Type B pancreatic cell (in vitro differentiated cells): Measurements from ENCODE around the gene TBX21. TPM values are rescaled to one million over a fixed set of nuclear protein-coding genes. Genes with fewer than 3 reads are reported as not detected.

ENCODE experiments used
- DNase-seq: peaks from one replicate; pipeline ENCODE4 v3.0.0; 2021; ENCODE audit warnings: mixed read lengths; ENCODE audit not compliant: unreplicated experiment; ENCODE audit errors: extremely low spot score
- H3K27ac Mint-ChIP-seq: 2 replicates; pipeline ENCODE4 v1.8.0; 2021; ENCODE audit warnings: mild to moderate bottlenecking, mixed read lengths
- H3K27me3 Mint-ChIP-seq: 2 replicates; pipeline ENCODE4 v1.8.0; 2021; ENCODE audit warnings: mixed read lengths
- H3K36me3 Mint-ChIP-seq: 2 replicates; pipeline ENCODE4 v1.8.0; 2021; ENCODE audit warnings: mixed read lengths
- H3K4me1 Mint-ChIP-seq: one replicate; pipeline ENCODE4 v1.8.0; 2021; ENCODE audit warnings: mixed read lengths; ENCODE audit not compliant: unreplicated experiment
- H3K4me3 Mint-ChIP-seq: 2 replicates; pipeline ENCODE4 v1.8.0; 2021; ENCODE audit warnings: mild to moderate bottlenecking, mixed read lengths
- H3K9me3 Mint-ChIP-seq: 2 replicates; pipeline ENCODE4 v1.8.0; 2021; ENCODE audit warnings: mixed read lengths
- total RNA-seq: library from RNA; stranded (reverse); gene quantifications from 2 replicates; pipeline ENCODE4 v1.2.1, GENCODE V29; 2021; ENCODE audit warnings: low replicate concordance
- TF ChIP-seq, protein P1 (sequence below): fragments of 200-600 bp; sonication (generic); conservative IDR thresholded peaks from 2 replicates; pipeline ENCODE4 v1.5.0; 2021; ENCODE audit warnings: antibody characterized with exemption, mild to moderate bottlenecking

The TBX21 gene
- total RNA-seq, 1 donor from 2014 or later: not detected

DNA sequence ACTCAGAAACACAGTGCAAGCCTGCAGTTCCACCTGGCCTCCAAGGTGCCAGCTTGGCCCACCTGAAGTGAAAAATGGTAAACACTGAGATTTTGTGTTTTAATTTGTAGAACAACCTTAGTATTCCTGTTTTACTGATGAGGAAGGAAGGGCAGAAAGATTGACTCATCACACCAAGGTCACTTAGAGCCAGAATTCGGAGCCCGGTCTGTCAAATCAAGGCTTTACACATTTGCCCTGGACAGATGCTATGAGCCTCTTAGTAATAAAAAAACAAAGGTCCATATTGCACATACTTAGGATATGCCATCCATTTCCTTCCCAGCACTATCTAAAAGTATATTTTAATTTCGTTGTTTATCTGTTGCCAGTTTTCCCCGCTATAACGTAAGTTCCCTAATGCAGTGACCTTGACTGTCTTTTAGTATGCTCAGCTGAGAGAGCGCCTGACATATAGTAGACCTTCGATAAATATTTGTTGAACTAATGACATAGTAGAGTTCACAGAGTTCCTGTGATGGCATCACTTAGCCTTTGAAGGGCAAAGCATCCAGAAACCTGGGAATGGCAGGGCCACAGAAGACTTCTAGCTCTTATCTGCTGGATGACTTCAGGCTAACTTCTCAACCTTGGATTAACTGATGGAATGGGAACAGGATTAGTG, 46.2 kb upstream of the TBX21 start:
- TF ChIP-seq, protein P1, sequence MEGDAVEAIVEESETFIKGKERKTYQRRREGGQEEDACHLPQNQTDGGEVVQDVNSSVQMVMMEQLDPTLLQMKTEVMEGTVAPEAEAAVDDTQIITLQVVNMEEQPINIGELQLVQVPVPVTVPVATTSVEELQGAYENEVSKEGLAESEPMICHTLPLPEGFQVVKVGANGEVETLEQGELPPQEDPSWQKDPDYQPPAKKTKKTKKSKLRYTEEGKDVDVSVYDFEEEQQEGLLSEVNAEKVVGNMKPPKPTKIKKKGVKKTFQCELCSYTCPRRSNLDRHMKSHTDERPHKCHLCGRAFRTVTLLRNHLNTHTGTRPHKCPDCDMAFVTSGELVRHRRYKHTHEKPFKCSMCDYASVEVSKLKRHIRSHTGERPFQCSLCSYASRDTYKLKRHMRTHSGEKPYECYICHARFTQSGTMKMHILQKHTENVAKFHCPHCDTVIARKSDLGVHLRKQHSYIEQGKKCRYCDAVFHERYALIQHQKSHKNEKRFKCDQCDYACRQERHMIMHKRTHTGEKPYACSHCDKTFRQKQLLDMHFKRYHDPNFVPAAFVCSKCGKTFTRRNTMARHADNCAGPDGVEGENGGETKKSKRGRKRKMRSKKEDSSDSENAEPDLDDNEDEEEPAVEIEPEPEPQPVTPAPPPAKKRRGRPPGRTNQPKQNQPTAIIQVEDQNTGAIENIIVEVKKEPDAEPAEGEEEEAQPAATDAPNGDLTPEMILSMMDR: no peak
- Mint-ChIP-seq H3K27ac (peak overlapping the region; percentile 9), H3K4me3 (no peak overlapping the region), H3K4me1 (peaks cover 12% of the 10 kb centered on the region), H3K36me3 (peaks cover 24% of the 10 kb centered on the region), H3K9me3 (no peaks in the 10 kb centered on the region), H3K27me3 (no peaks in the 10 kb centered on the region)
- no peak for DNase-seq

- no peak for DNase-seq
- Mint-ChIP-seq H3K4me1 (peaks cover 15% of the 10 kb centered on the region), H3K4me3 (no peak overlapping the region), H3K27me3 (no peaks in the 10 kb centered on the region), H3K36me3 (peaks cover 19% of the 10 kb centered on the region), H3K27ac (peak overlapping the region; percentile 9), H3K9me3 (no peaks in the 10 kb centered on the region)
- TF ChIP-seq, protein P1: no peak
Observed at GRCh38 chr17:47687328-47687690, 45.7 kb upstream of the TBX21 start.

DNA sequence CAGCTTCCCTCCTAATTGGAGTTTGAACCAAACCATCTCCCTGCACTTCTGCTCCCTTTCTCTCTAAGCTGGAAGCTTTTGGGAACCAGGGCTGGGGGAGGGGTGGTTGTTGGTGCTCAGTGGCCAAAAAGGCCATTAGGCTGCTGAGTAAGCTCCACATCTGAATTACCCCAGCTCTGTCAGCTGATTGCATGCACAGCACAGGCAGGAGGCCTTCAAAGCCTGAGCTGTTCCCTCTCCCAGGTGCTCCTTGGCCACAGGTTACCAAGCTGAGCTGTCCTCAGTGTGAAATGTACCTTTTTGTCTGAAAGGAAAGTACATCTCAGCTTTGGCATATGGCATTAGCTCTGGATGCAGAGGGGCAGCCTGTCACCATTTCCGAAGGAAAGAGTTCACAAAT, 45.3 kb upstream of the TBX21 start:
- H3K27me3 Mint-ChIP-seq: no peaks in the 10 kb centered on the region
- peaks cover 20% of the 10 kb centered on the region for H3K4me1 Mint-ChIP-seq
- TF ChIP-seq, protein P1: no peak
- peak overlapping the region; percentile 9 for H3K27ac Mint-ChIP-seq
- H3K9me3 Mint-ChIP-seq: no peaks in the 10 kb centered on the region
- H3K36me3 Mint-ChIP-seq: peaks cover 14% of the 10 kb centered on the region
- H3K4me3 Mint-ChIP-seq: no peak overlapping the region
- no peak for DNase-seq

GRCh38 chr17:47690121-47690520, 42.9 kb upstream of the TBX21 start:
- Mint-ChIP-seq H3K4me1 (peaks cover 28% of the 10 kb centered on the region), H3K9me3 (no peaks in the 10 kb centered on the region), H3K27me3 (no peaks in the 10 kb centered on the region), H3K27ac (no peak overlapping the region), H3K4me3 (no peak overlapping the region), H3K36me3 (no peaks in the 10 kb centered on the region)
- TF ChIP-seq, protein P1: no peak
- DNase-seq: no peak

DNA sequence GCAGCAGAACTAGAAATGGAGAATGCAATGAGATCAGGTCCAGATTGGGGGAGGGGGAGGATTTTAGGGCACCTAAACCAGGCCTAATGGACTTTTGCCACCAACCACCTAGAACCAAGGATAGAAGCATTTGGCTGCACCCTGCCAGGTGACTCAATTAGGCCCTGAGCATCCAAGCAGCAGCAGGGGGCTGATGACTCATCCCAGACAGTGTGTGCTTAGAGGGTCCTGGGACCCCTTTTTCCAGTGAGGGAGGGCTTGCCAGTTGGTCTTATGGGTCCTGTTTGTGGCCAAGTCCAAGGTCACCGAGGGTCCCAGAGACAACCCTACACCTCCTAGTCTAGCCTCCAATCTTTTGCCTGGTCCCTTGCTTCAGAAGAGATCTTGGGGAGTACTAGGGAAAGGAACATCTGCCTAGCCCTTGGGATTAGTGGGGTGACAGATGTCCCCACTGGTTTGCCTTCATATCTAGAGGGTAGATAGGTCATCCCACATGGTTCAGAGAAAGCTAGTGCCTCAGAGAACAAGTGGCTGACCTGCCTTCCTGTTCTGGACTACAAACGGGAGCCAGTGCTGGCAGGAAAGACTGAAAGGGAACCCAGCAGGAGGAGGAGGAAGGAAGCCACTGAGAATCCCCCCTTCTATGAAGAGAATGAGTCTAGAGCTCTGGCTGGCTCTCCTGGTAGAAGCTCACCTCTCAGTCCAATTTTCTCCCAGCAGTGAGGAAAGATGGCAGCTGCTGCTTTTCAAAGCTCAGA, 40.7 kb upstream of the TBX21 start:
- TF ChIP-seq, protein P1: no peak
- peak overlapping the region; percentile 92 for H3K4me3 Mint-ChIP-seq
- no peaks in the 10 kb centered on the region for H3K36me3 Mint-ChIP-seq
- no peak for DNase-seq
- no peak overlapping the region for H3K27ac Mint-ChIP-seq
- peaks cover 21% of the 10 kb centered on the region for H3K4me1 Mint-ChIP-seq
- no peaks in the 10 kb centered on the region for H3K27me3 Mint-ChIP-seq
- H3K9me3 Mint-ChIP-seq: no peaks in the 10 kb centered on the region
